ENCODE data around the gene SEC16A. TPM values are rescaled to one million over a fixed set of nuclear protein-coding genes. Genes with fewer than 3 reads are reported as not detected.

SEC16A gene
- total and polyA plus RNA-seq, 4 donors, result 25.1 to 60.9 (median 45.1) TPM

GRCh38 chr9:136456258-136456657, 26.6 kb downstream of the SEC16A start:
- no peaks in the 10 kb centered on the region for H3K9me3 ChIP-seq (ENCODE audit: control insufficient read depth, insufficient read depth, low read length)
- H3K27ac ChIP-seq (ENCODE audit: low read depth, low read length), result no peak overlapping the region
- WGBS (ENCODE audit: insufficient coverage), result 97% methylated on average over 9 of the region's 9 CpGs
- H3K27me3 ChIP-seq (ENCODE audit: control insufficient read depth, insufficient read depth, low read length), result no peaks in the 10 kb centered on the region
- DNase-seq (ENCODE audit: low read depth in 4 of 6, low spot score in 6 of 6), result no peak
- no peak overlapping the region for H3K4me3 ChIP-seq (ENCODE audit: low read depth, low read length)
- H3K4me1 ChIP-seq (ENCODE audit: control insufficient read depth, insufficient read depth, low read length), result no peaks in the 10 kb centered on the region
- H3K36me3 ChIP-seq (ENCODE audit: control insufficient read depth, insufficient read depth, low read length), result peaks cover 83% of the 10 kb centered on the region

GRCh38 chr9:136455043-136456002, 27.5 kb downstream of the SEC16A start:
- Histone ChIP-seq H3K4me3 (ENCODE audit: low read depth, low read length) (no peak overlapping the region), H3K9me3 (ENCODE audit: control insufficient read depth, insufficient read depth, low read length) (no peaks in the 10 kb centered on the region), H3K4me1 (ENCODE audit: control insufficient read depth, insufficient read depth, low read length) (no peaks in the 10 kb centered on the region), H3K36me3 (ENCODE audit: control insufficient read depth, insufficient read depth, low read length) (peaks cover 84% of the 10 kb centered on the region), H3K27ac (ENCODE audit: low read depth, low read length) (no peak overlapping the region), H3K27me3 (ENCODE audit: control insufficient read depth, insufficient read depth, low read length) (no peaks in the 10 kb centered on the region)
- no peak for DNase-seq (ENCODE audit: low read depth in 4 of 6, low spot score in 6 of 6)
- WGBS (ENCODE audit: insufficient coverage), result 96% methylated on average over 42 of the region's 43 CpGs

GRCh38 chr9:136454026-136454796, 28.6 kb downstream of the SEC16A start:
- Histone ChIP-seq H3K4me1 (ENCODE audit: control insufficient read depth, insufficient read depth, low read length) (no peaks in the 10 kb centered on the region), H3K4me3 (ENCODE audit: low read depth, low read length) (no peak overlapping the region), H3K27me3 (ENCODE audit: control insufficient read depth, insufficient read depth, low read length) (no peaks in the 10 kb centered on the region), H3K27ac (ENCODE audit: low read depth, low read length) (no peak overlapping the region), H3K9me3 (ENCODE audit: control insufficient read depth, insufficient read depth, low read length) (no peaks in the 10 kb centered on the region), H3K36me3 (ENCODE audit: control insufficient read depth, insufficient read depth, low read length) (peaks cover 84% of the 10 kb centered on the region)
- no peak for DNase-seq (ENCODE audit: low read depth in 4 of 6, low spot score in 6 of 6)
- WGBS (ENCODE audit: insufficient coverage), result 91% methylated on average over 22 of the region's 25 CpGs

- H3K27me3 ChIP-seq (ENCODE audit: control insufficient read depth, insufficient read depth, low read length), result no peaks in the 10 kb centered on the region
- WGBS (ENCODE audit: insufficient coverage), result 97% methylated on average over 11 of the region's 11 CpGs
These were observed 29.5 kb downstream of the SEC16A start for GRCh38 chr9:136453326-136453725.

GRCh38 chr9:136451221-136451877, 31.5 kb downstream of the SEC16A start:
- Histone ChIP-seq H3K27me3 (ENCODE audit: control insufficient read depth, insufficient read depth, low read length) (no peaks in the 10 kb centered on the region), H3K9me3 (ENCODE audit: control insufficient read depth, insufficient read depth, low read length) (no peaks in the 10 kb centered on the region), H3K4me1 (ENCODE audit: control insufficient read depth, insufficient read depth, low read length) (no peaks in the 10 kb centered on the region), H3K4me3 (ENCODE audit: low read depth, low read length) (no peak overlapping the region), H3K36me3 (ENCODE audit: control insufficient read depth, insufficient read depth, low read length) (peaks cover 82% of the 10 kb centered on the region), H3K27ac (ENCODE audit: low read depth, low read length) (no peak overlapping the region)
- WGBS (ENCODE audit: insufficient coverage), result 62% methylated on average over 20 of the region's 26 CpGs
- DNase-seq (ENCODE audit: low read depth in 4 of 6, low spot score in 6 of 6), result peak in 1 of 6 donors; percentile 28

More at GRCh38 chr9:136453326-136453725, 29.5 kb downstream of the SEC16A start:
- Histone ChIP-seq H3K4me3 (ENCODE audit: low read depth, low read length) (no peak overlapping the region), H3K9me3 (ENCODE audit: control insufficient read depth, insufficient read depth, low read length) (no peaks in the 10 kb centered on the region), H3K36me3 (ENCODE audit: control insufficient read depth, insufficient read depth, low read length) (peaks cover 84% of the 10 kb centered on the region), H3K4me1 (ENCODE audit: control insufficient read depth, insufficient read depth, low read length) (no peaks in the 10 kb centered on the region), H3K27ac (ENCODE audit: low read depth, low read length) (no peak overlapping the region)
- DNase-seq (ENCODE audit: low read depth in 4 of 6, low spot score in 6 of 6), result no peak

GRCh38 chr9:136448655-136449054, 34.2 kb downstream of the SEC16A start:
- H3K9me3 ChIP-seq (ENCODE audit: control insufficient read depth, insufficient read depth, low read length), result no peaks in the 10 kb centered on the region
- H3K36me3 ChIP-seq (ENCODE audit: control insufficient read depth, insufficient read depth, low read length), result peaks cover 82% of the 10 kb centered on the region
- no peak for DNase-seq (ENCODE audit: low read depth in 4 of 6, low spot score in 6 of 6)
- H3K27me3 ChIP-seq (ENCODE audit: control insufficient read depth, insufficient read depth, low read length), result no peaks in the 10 kb centered on the region
- H3K27ac ChIP-seq (ENCODE audit: low read depth, low read length), result no peak overlapping the region
- 96% methylated on average over 3 of the region's 3 CpGs for WGBS (ENCODE audit: insufficient coverage)
- H3K4me1 ChIP-seq (ENCODE audit: control insufficient read depth, insufficient read depth, low read length), result no peaks in the 10 kb centered on the region
- H3K4me3 ChIP-seq (ENCODE audit: low read depth, low read length), result no peak overlapping the region

GRCh38 chr9:136447173-136447778, 35.6 kb downstream of the SEC16A start:
- Histone ChIP-seq H3K36me3 (ENCODE audit: control insufficient read depth, insufficient read depth, low read length) (peaks cover 91% of the 10 kb centered on the region), H3K4me3 (ENCODE audit: low read depth, low read length) (no peak overlapping the region), H3K27ac (ENCODE audit: low read depth, low read length) (no peak overlapping the region), H3K4me1 (ENCODE audit: control insufficient read depth, insufficient read depth, low read length) (no peaks in the 10 kb centered on the region), H3K9me3 (ENCODE audit: control insufficient read depth, insufficient read depth, low read length) (no peaks in the 10 kb centered on the region), H3K27me3 (ENCODE audit: control insufficient read depth, insufficient read depth, low read length) (no peaks in the 10 kb centered on the region)
- 96% methylated on average over 23 of the region's 27 CpGs for WGBS (ENCODE audit: insufficient coverage)
- DNase-seq (ENCODE audit: low read depth in 4 of 6, low spot score in 6 of 6), result no peak

- Histone ChIP-seq H3K4me1 (ENCODE audit: control insufficient read depth, insufficient read depth, low read length) (no peaks in the 10 kb centered on the region), H3K36me3 (ENCODE audit: control insufficient read depth, insufficient read depth, low read length) (peaks cover 97% of the 10 kb centered on the region), H3K27me3 (ENCODE audit: control insufficient read depth, insufficient read depth, low read length) (no peaks in the 10 kb centered on the region), H3K9me3 (ENCODE audit: control insufficient read depth, insufficient read depth, low read length) (no peaks in the 10 kb centered on the region), H3K27ac (ENCODE audit: low read depth, low read length) (no peak overlapping the region), H3K4me3 (ENCODE audit: low read depth, low read length) (no peak overlapping the region)
- DNase-seq (ENCODE audit: low read depth in 4 of 6, low spot score in 6 of 6), result no peak
- WGBS (ENCODE audit: insufficient coverage), result 91% methylated on average over 6 of the region's 7 CpGs
These were observed 37.0 kb downstream of the SEC16A start for GRCh38 chr9:136445799-136446198.

- Histone ChIP-seq H3K36me3 (ENCODE audit: control insufficient read depth, insufficient read depth, low read length) (peaks cover 88% of the 10 kb centered on the region), H3K27me3 (ENCODE audit: control insufficient read depth, insufficient read depth, low read length) (no peaks in the 10 kb centered on the region), H3K27ac (ENCODE audit: low read depth, low read length) (no peak overlapping the region), H3K4me1 (ENCODE audit: control insufficient read depth, insufficient read depth, low read length) (peaks cover 5% of the 10 kb centered on the region), H3K4me3 (ENCODE audit: low read depth, low read length) (no peak overlapping the region), H3K9me3 (ENCODE audit: control insufficient read depth, insufficient read depth, low read length) (no peaks in the 10 kb centered on the region)
- DNase-seq (ENCODE audit: low read depth in 4 of 6, low spot score in 6 of 6), result no peak
- WGBS (ENCODE audit: insufficient coverage), result 94% methylated on average over 20 of the region's 20 CpGs
These were observed 38.7 kb downstream of the SEC16A start for GRCh38 chr9:136444102-136444501.

Data from spinal cord (tissue), 10 donors.